HEK293 (cell line): ENCODE measurements around the gene IL17D.

Experiments used
- CTCF ChIA-PET: fragments of 350-600 bp; formaldehyde crosslinking; extraction: SDS; loops from one replicate; lab custom pipeline; 2021; ENCODE audit warnings: antibody characterized with exemption; lab: Yijun Ruan, JAX
- POLR2A ChIA-PET: fragments of 300-600 bp; formaldehyde crosslinking; extraction: SDS; loops from one replicate; lab custom pipeline; 2020; ENCODE audit warnings: antibody characterized with exemption, inconsistent platforms; lab: Yijun Ruan, JAX
- H3K27ac ChIP-seq: fragments of 200-500 bp; sonication (Bioruptor generic); 2 replicates; pipeline ENCODE4 v1.5.1; 2014; ENCODE audit warnings: low read depth, low read length, control low read depth, inconsistent platforms; ENCODE audit errors: extremely low read depth
- H3K36me3 ChIP-seq, 2 experiments: fragments of 200-500 bp in 1 of 2; sonication (Bioruptor generic) in 1 of 2; 1 replicate in 1 of 2; 2 replicates in 1 of 2; pipeline ENCODE4 v1.5.1; 2014 to 2017; ENCODE audit warnings: inconsistent platforms in 2 of 2, low read length in 2 of 2; ENCODE audit not compliant: control insufficient read depth in 2 of 2, insufficient read depth in 1 of 2
- H3K4me1 ChIP-seq: fragments of 200-500 bp; sonication (Bioruptor generic); 2 replicates; pipeline ENCODE4 v1.5.1; 2014; ENCODE audit warnings: mild to moderate bottlenecking, low read length, inconsistent platforms; ENCODE audit not compliant: control insufficient read depth, insufficient read depth
- H3K4me3 ChIP-seq: 2 replicates; pipeline ENCODE4 v1.5.1; 2011; ENCODE audit warnings: low read depth, mild to moderate bottlenecking, control low read depth, low read length, moderate library complexity
- H3K9me3 ChIP-seq: fragments of 200-500 bp; sonication (Bioruptor generic); 2 replicates; pipeline ENCODE4 v1.5.1; 2014; ENCODE audit warnings: low read depth, low read length, inconsistent platforms; ENCODE audit not compliant: control insufficient read depth, insufficient read depth
- ATF2 ChIP-seq: fragments of 450-650 bp; formaldehyde crosslinking; IDR thresholded peaks from 2 replicates; pipeline ENCODE4 v1.5.1; 2016; ENCODE audit warnings: missing biosample characterization, missing genetic modification characterization, low read depth
- BCL6B ChIP-seq: fragments of 450-650 bp; formaldehyde crosslinking; IDR thresholded peaks from 2 replicates; pipeline ENCODE4 v1.5.1; 2017; ENCODE audit warnings: missing biosample characterization, missing genetic modification characterization
- GLIS2 ChIP-seq: fragments of 450-650 bp; formaldehyde crosslinking; IDR thresholded peaks from 2 replicates; pipeline ENCODE4 v1.5.1; 2016; ENCODE audit warnings: missing biosample characterization, missing genetic modification characterization
- HOXD13 ChIP-seq: sonication (generic); formaldehyde crosslinking; IDR thresholded peaks from 2 replicates; pipeline ENCODE4 v1.8.0; 2022; ENCODE audit warnings: missing genetic modification reagents, borderline replicate concordance
- KLF1 ChIP-seq: fragments of 450-650 bp; formaldehyde crosslinking; IDR thresholded peaks from 2 replicates; pipeline ENCODE4 v1.5.1; 2016; ENCODE audit warnings: missing biosample characterization, missing genetic modification characterization
- SCRT1 ChIP-seq: fragments of 450-650 bp; formaldehyde crosslinking; IDR thresholded peaks from 2 replicates; pipeline ENCODE4 v1.5.1; 2016; ENCODE audit warnings: missing biosample characterization, missing genetic modification characterization, borderline replicate concordance
- ZBTB20 ChIP-seq: fragments of 450-650 bp; formaldehyde crosslinking; IDR thresholded peaks from 2 replicates; pipeline ENCODE4 v1.5.1; 2016; ENCODE audit warnings: missing biosample characterization, missing genetic modification characterization
- ZBTB7A ChIP-seq: fragments of 450-650 bp; formaldehyde crosslinking; IDR thresholded peaks from 2 replicates; pipeline ENCODE4 v1.5.1; 2016; ENCODE audit warnings: low read depth, missing biosample characterization, missing genetic modification characterization
- ZNF2 ChIP-seq: fragments of 450-650 bp; formaldehyde crosslinking; IDR thresholded peaks from 2 replicates; pipeline ENCODE4 v1.5.1; 2016; ENCODE audit warnings: missing biosample characterization, missing genetic modification characterization
- ZNF426 ChIP-seq: fragments of 450-650 bp; formaldehyde crosslinking; IDR thresholded peaks from 2 replicates; pipeline ENCODE4 v1.5.1; 2017; ENCODE audit warnings: missing biosample characterization, missing genetic modification characterization, mild to moderate bottlenecking, inconsistent platforms, moderate library complexity
- ZNF473 ChIP-seq: fragments of 450-650 bp; formaldehyde crosslinking; IDR thresholded peaks from 2 replicates; pipeline ENCODE4 v1.5.1; 2017; ENCODE audit warnings: missing biosample characterization, missing genetic modification characterization
- ZNF544 ChIP-seq: fragments of 450-650 bp; formaldehyde crosslinking; IDR thresholded peaks from 2 replicates; pipeline ENCODE4 v1.5.0; 2017; ENCODE audit warnings: missing biosample characterization, missing genetic modification characterization
- ZNF610 ChIP-seq: fragments of 450-650 bp; formaldehyde crosslinking; IDR thresholded peaks from 2 replicates; pipeline ENCODE4 v1.5.1; 2016; ENCODE audit warnings: missing biosample characterization, missing genetic modification characterization, borderline replicate concordance
- ZNF624 ChIP-seq: fragments of 450-650 bp; formaldehyde crosslinking; IDR thresholded peaks from 2 replicates; pipeline ENCODE4 v1.5.1; 2017; ENCODE audit warnings: missing biosample characterization, missing genetic modification characterization
- ZNF692 ChIP-seq: fragments of 450-650 bp; formaldehyde crosslinking; IDR thresholded peaks from 2 replicates; pipeline ENCODE4 v1.5.1; 2016; ENCODE audit warnings: missing biosample characterization, missing genetic modification characterization
- TF ChIP-seq, protein P1 (sequence below): fragments of 450-650 bp; formaldehyde crosslinking; IDR thresholded peaks from 2 replicates; pipeline ENCODE4 v1.5.1; 2017; ENCODE audit warnings: missing biosample characterization, missing genetic modification characterization
- TF ChIP-seq, protein P2 (sequence below): fragments of 450-650 bp; formaldehyde crosslinking; IDR thresholded peaks from 2 replicates; pipeline ENCODE4 v1.5.1; 2016; ENCODE audit warnings: missing biosample characterization, missing genetic modification characterization
- TF ChIP-seq, protein P3 (sequence below): fragments of 450-650 bp; formaldehyde crosslinking; optimal IDR thresholded peaks from 2 replicates; pipeline ENCODE3; 2016; ENCODE audit warnings: missing biosample characterization, mild to moderate bottlenecking, missing genetic modification characterization

The IL17D gene

GRCh38 chr13:20686167-20686566, 17.3 kb upstream of the IL17D start:
- Histone ChIP-seq H3K9me3 (no peaks in the 10 kb centered on the region), H3K36me3 (peaks cover 0 to under 1% of the 10 kb centered on the region in 2 experiments; a peak in 1 of 3 replicates), H3K4me1 (no peaks in the 10 kb centered on the region), H3K27ac (no peak overlapping the region), H3K4me3 (no peak overlapping the region)
- CTCF ChIA-PET: no interaction called here
- POLR2A ChIA-PET: no interaction called here
- no peak for TF ChIP-seq HOXD13 (CRISPR knock-in tag)
- peak; percentile 63 for TF ChIP-seq ATF2

DNA sequence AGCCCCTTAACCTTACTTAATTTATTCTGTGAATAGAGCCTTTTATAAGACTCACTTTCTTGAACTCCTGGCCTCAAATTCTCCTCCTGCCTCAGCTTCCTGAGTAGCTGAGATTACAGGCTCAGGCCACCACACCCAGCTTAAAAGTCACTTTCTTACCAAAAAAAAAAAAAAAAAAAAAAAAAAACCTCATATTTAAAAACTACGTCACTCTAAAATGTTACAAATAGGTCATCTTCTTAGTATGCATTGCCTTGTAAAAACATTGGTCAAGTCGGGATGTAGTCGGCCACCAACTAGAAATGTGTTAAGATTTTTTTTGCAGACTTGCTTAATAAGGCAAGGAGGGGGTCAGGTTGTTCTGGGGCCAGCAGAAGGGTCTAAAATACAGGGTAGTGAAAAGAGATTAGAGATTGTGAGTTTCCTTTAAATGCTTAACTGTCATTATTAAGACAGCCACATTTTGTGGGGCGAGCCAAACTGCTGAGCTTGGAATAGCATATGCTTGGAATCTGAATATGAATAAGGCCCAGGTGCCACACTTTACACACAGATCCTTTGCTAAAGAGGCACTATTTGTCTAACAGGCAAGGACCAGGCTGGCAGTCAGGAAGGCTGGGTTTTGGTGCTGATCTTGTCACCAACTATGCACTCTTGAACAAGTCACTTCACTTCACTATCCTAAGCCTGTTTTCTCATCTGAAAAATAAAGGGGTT, 16.5 kb upstream of the IL17D start:
- POLR2A ChIA-PET: no interaction called here
- CTCF ChIA-PET: no interaction called here

GRCh38 chr13:20689291-20689690, 14.2 kb upstream of the IL17D start:
- ChIA-PET POLR2A (no interaction called here), CTCF (interaction anchor here (0.7 kb wide), 1 partner anchor 35 kb away, joined by 4 read pairs; no protein-coding TSS in a partner anchor)
- H3K9me3 ChIP-seq: no peaks in the 10 kb centered on the region
- H3K4me3 ChIP-seq: no peak overlapping the region
- no peak overlapping the region for H3K27ac ChIP-seq
- no peaks in the 10 kb centered on the region for H3K36me3 ChIP-seq
- no peaks in the 10 kb centered on the region for H3K4me1 ChIP-seq
- TF ChIP-seq, protein P1, sequence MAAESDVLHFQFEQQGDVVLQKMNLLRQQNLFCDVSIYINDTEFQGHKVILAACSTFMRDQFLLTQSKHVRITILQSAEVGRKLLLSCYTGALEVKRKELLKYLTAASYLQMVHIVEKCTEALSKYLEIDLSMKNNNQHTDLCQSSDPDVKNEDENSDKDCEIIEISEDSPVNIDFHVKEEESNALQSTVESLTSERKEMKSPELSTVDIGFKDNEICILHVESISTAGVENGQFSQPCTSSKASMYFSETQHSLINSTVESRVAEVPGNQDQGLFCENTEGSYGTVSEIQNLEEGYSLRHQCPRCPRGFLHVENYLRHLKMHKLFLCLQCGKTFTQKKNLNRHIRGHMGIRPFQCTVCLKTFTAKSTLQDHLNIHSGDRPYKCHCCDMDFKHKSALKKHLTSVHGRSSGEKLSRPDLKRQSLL (tag by site-specific recombination): no peak
- no peak for TF ChIP-seq ZBTB7A
- TF ChIP-seq, protein P2, sequence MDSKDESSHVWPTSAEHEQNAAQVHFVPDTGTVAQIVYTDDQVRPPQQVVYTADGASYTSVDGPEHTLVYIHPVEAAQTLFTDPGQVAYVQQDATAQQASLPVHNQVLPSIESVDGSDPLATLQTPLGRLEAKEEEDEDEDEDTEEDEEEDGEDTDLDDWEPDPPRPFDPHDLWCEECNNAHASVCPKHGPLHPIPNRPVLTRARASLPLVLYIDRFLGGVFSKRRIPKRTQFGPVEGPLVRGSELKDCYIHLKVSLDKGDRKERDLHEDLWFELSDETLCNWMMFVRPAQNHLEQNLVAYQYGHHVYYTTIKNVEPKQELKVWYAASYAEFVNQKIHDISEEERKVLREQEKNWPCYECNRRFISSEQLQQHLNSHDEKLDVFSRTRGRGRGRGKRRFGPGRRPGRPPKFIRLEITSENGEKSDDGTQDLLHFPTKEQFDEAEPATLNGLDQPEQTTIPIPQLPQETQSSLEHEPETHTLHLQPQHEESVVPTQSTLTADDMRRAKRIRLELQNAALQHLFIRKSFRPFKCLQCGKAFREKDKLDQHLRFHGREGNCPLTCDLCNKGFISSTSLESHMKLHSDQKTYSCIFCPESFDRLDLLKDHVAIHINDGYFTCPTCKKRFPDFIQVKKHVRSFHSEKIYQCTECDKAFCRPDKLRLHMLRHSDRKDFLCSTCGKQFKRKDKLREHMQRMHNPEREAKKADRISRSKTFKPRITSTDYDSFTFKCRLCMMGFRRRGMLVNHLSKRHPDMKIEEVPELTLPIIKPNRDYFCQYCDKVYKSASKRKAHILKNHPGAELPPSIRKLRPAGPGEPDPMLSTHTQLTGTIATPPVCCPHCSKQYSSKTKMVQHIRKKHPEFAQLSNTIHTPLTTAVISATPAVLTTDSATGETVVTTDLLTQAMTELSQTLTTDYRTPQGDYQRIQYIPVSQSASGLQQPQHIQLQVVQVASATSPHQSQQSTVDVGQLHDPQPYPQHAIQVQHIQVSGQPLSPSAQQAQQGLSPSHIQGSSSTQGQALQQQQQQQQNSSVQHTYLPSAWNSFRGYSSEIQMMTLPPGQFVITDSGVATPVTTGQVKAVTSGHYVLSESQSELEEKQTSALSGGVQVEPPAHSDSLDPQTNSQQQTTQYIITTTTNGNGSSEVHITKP (tag by site-specific recombination): no peak
- TF ChIP-seq ZBTB20 (tag by site-specific recombination): no peak
- no peak for TF ChIP-seq ZNF610
- TF ChIP-seq ZNF426 (tag by site-specific recombination): no peak
- TF ChIP-seq ZNF624: no peak

More for the DNA sequence above, 16.5 kb upstream of the IL17D start:
- H3K9me3 ChIP-seq: no peaks in the 10 kb centered on the region
- TF ChIP-seq GLIS2 (tag by site-specific recombination): no peak
- TF ChIP-seq ZNF544: no peak
- TF ChIP-seq, protein P3, sequence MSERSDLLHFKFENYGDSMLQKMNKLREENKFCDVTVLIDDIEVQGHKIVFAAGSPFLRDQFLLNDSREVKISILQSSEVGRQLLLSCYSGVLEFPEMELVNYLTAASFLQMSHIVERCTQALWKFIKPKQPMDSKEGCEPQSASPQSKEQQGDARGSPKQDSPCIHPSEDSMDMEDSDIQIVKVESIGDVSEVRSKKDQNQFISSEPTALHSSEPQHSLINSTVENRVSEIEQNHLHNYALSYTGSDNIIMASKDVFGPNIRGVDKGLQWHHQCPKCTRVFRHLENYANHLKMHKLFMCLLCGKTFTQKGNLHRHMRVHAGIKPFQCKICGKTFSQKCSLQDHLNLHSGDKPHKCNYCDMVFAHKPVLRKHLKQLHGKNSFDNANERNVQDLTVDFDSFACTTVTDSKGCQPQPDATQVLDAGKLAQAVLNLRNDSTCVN (tag by site-specific recombination): no peak
- TF ChIP-seq ZNF473: no peak
- no peak for TF ChIP-seq SCRT1
- TF ChIP-seq ZNF692: no peak
- TF ChIP-seq ZNF2 (tag by site-specific recombination): no peak
- TF ChIP-seq KLF1 (tag by site-specific recombination): no peak
- no peak for TF ChIP-seq BCL6B (tag by site-specific recombination)
- no peak overlapping the region for H3K4me3 ChIP-seq
- no peaks in the 10 kb centered on the region for H3K36me3 ChIP-seq
- no peak overlapping the region for H3K27ac ChIP-seq
- H3K4me1 ChIP-seq: no peaks in the 10 kb centered on the region
